Muscle of back (tissue), 11 donors: ENCODE measurements around the gene CHERP. TPM values are rescaled to one million over a fixed set of nuclear protein-coding genes. Genes with fewer than 3 reads are reported as not detected.
"Not testable (repeated sequence)": the region's sequence is repeated elsewhere in the genome, so short reads cannot be mapped to it uniquely, and the experiment has no call there.

ENCODE experiments used
- DNase-seq, 3 donors: peaks; one replicate each; pipeline versions ENCODE4 v3.0.0 to v3.0.0-alpha.2; 2013
- polyA plus RNA-seq, 10 donors: library from polyadenylated mRNA; unstranded; fragments of 120-200 nt; gene quantifications; one replicate each; pipeline ENCODE4 v1.2.1, GENCODE V29; 2013; ENCODE audit not compliant: insufficient read length in 10 of 10

CHERP gene
- polyA plus RNA-seq, 10 donors = 24.0 to 36.3 (median 30.6) TPM

GRCh38 chr19:16522559-16523377 is 19.5 kb downstream of the CHERP start:
- no peak for DNase-seq

GRCh38 chr19:16521715-16522289 is 20.4 kb downstream of the CHERP start:
- no peak for DNase-seq

GRCh38 chr19:16520986-16521624 is 21.1 kb downstream of the CHERP start:
- no peak for DNase-seq

GRCh38 chr19:16520074-16520973 is 21.9 kb downstream of the CHERP start:
- no peak for DNase-seq

GRCh38 chr19:16519230-16519687 is 23.0 kb downstream of the CHERP start:
- DNase-seq = no peak

GRCh38 chr19:16518483-16519229 is 23.6 kb downstream of the CHERP start:
- DNase-seq = no peak

- DNase-seq = no peak
These were observed 24.2 kb downstream of the CHERP start for GRCh38 chr19:16518061-16518460.

GRCh38 chr19:16516923-16517610 is 25.2 kb downstream of the CHERP start:
- no peak for DNase-seq

- no peak for DNase-seq
These were observed 25.9 kb downstream of the CHERP start for GRCh38 chr19:16516381-16516780.

GRCh38 chr19:16514383-16515019 is 27.7 kb downstream of the CHERP start:
- DNase-seq = no peak

GRCh38 chr19:16512611-16513010 is 29.6 kb downstream of the CHERP start:
- DNase-seq = not testable (repeated sequence)

- DNase-seq = peak in 2 of 3 donors; percentile 51 to 71
These were observed 32.8 kb downstream of the CHERP start for GRCh38 chr19:16509141-16510061.

GRCh38 chr19:16508546-16508945 is 33.7 kb downstream of the CHERP start:
- DNase-seq = no peak

GRCh38 chr19:16506961-16507360 is 35.3 kb downstream of the CHERP start:
- DNase-seq = no peak

GRCh38 chr19:16506161-16506560 is 36.1 kb downstream of the CHERP start:
- not testable (repeated sequence) for DNase-seq

- DNase-seq = no peak
These were observed 38.0 kb downstream of the CHERP start for GRCh38 chr19:16504271-16504670.

GRCh38 chr19:16497837-16498236 is 44.4 kb downstream of the CHERP start:
- no peak for DNase-seq

GRCh38 chr19:16497042-16497441 is 45.2 kb downstream of the CHERP start:
- DNase-seq = no peak

GRCh38 chr19:16496613-16496983 is 45.6 kb downstream of the CHERP start:
- no peak for DNase-seq
